ENCODE results near the gene SEMA3D. TPM values are rescaled to one million over a fixed set of nuclear protein-coding genes. Genes with fewer than 3 reads are reported as not detected.

Gene SEMA3D
- total RNA-seq, 3 donors from 2014 or later (not counting 1 experiment from before 2014, with no cell fraction given), result not detected

- Mint-ChIP-seq H3K9me3 (peaks cover 8 to 9% of the 10 kb centered on the region in 2 donors), H3K27ac (no peak overlapping the region), H3K4me1 (no peaks in the 10 kb centered on the region), H3K36me3 (no peaks in the 10 kb centered on the region), H3K27me3 (ENCODE audit: low read depth in 2 of 2) (no peaks in the 10 kb centered on the region), H3K4me3 (no peak overlapping the region)
- no peaks in the 10 kb centered on the region for H3K4me1 ChIP-seq (ENCODE audit: control insufficient read depth, insufficient read depth, low read length)
- no peaks in the 10 kb centered on the region for H3K27me3 ChIP-seq (ENCODE audit: control insufficient read depth, insufficient read depth, low read length)
- DNase-seq (no peak), ATAC-seq (no peak)
- no peak overlapping the region for H3K27ac ChIP-seq (ENCODE audit: low read length)
- no peak for TF ChIP-seq CTCF (IDR thresholded peaks at IDR 0.05)
- H3K9me3 ChIP-seq (ENCODE audit: control insufficient read depth, insufficient read depth, low read length), result no peaks in the 10 kb centered on the region
- intact Hi-C loops (cut with micrococcal nuclease), result no loop called here
- H3K4me3 ChIP-seq (ENCODE audit: low read length), result no peak overlapping the region
- no CpG with 5 or more reads among the region's 1 CpG for WGBS (ENCODE audit: insufficient coverage)
- H3K36me3 ChIP-seq (ENCODE audit: control insufficient read depth, insufficient read depth, low read length), result no peaks in the 10 kb centered on the region
Observed at GRCh38 chr7:85052894-85053293, 134.0 kb downstream of the SEMA3D start.

- ATAC-seq (no peak), DNase-seq (no peak)
- H3K27ac ChIP-seq (ENCODE audit: low read length), result no peak overlapping the region
- no peaks in the 10 kb centered on the region for H3K9me3 ChIP-seq (ENCODE audit: control insufficient read depth, insufficient read depth, low read length)
- H3K36me3 ChIP-seq (ENCODE audit: control insufficient read depth, insufficient read depth, low read length), result no peaks in the 10 kb centered on the region
- no peak overlapping the region for H3K27ac Mint-ChIP-seq
- H3K27me3 Mint-ChIP-seq (ENCODE audit: low read depth in 2 of 2), result no peaks in the 10 kb centered on the region
- H3K36me3 Mint-ChIP-seq, result no peaks in the 10 kb centered on the region
- WGBS (ENCODE audit: insufficient coverage), result 83% methylated on average over 4 of the region's 4 CpGs
- no peaks in the 10 kb centered on the region for H3K4me1 Mint-ChIP-seq
- H3K4me1 ChIP-seq (ENCODE audit: control insufficient read depth, insufficient read depth, low read length), result no peaks in the 10 kb centered on the region
- intact Hi-C loops (cut with micrococcal nuclease), result no loop called here
- no peak for TF ChIP-seq CTCF (IDR thresholded peaks at IDR 0.05)
- no peaks in the 10 kb centered on the region for H3K27me3 ChIP-seq (ENCODE audit: control insufficient read depth, insufficient read depth, low read length)
- H3K9me3 Mint-ChIP-seq, result peaks cover 8% of the 10 kb centered on the region in 2 donors
- no peak overlapping the region for H3K4me3 Mint-ChIP-seq
- no peak overlapping the region for H3K4me3 ChIP-seq (ENCODE audit: low read length)
Observed at GRCh38 chr7:85052056-85052737, 134.7 kb downstream of the SEMA3D start.

GRCh38 chr7:85046534-85046933, 140.3 kb downstream of the SEMA3D start:
- Mint-ChIP-seq H3K4me1 (no peaks in the 10 kb centered on the region), H3K27me3 (ENCODE audit: low read depth in 2 of 2) (no peaks in the 10 kb centered on the region), H3K4me3 (no peak overlapping the region), H3K27ac (no peak overlapping the region), H3K9me3 (peaks cover 7% of the 10 kb centered on the region in 2 donors), H3K36me3 (no peaks in the 10 kb centered on the region)
- TF ChIP-seq CTCF (IDR thresholded peaks at IDR 0.05), result no peak
- Histone ChIP-seq H3K36me3 (ENCODE audit: control insufficient read depth, insufficient read depth, low read length) (no peaks in the 10 kb centered on the region), H3K4me3 (ENCODE audit: low read length) (no peak overlapping the region), H3K27me3 (ENCODE audit: control insufficient read depth, insufficient read depth, low read length) (no peaks in the 10 kb centered on the region), H3K9me3 (ENCODE audit: control insufficient read depth, insufficient read depth, low read length) (no peaks in the 10 kb centered on the region), H3K27ac (ENCODE audit: low read length) (no peak overlapping the region), H3K4me1 (ENCODE audit: control insufficient read depth, insufficient read depth, low read length) (no peaks in the 10 kb centered on the region)
- WGBS (ENCODE audit: insufficient coverage), result 100% methylated on average over 1 of the region's 1 CpG
- intact Hi-C loops (cut with micrococcal nuclease), result no loop called here
- ATAC-seq (no peak), DNase-seq (no peak)

All from natural killer cell (primary cell).